Liver (tissue), 9 donors: ENCODE measurements around the gene METTL6. TPM values are rescaled to one million over a fixed set of nuclear protein-coding genes. Genes with fewer than 3 reads are reported as not detected.

ENCODE experiments used
- DNase-seq: peaks from one replicate; pipeline ENCODE4 v3.0.0-alpha.2; 2017; ENCODE audit warnings: low spot score
- H3K27ac ChIP-seq, 2 donors: one replicate each; pipeline ENCODE4 v1.7.0; 2013; ENCODE audit warnings: inconsistent platforms in 2 of 2, low read length in 2 of 2, control low read depth in 1 of 2, low read depth in 1 of 2, mild to moderate bottlenecking in 1 of 2
- H3K27me3 ChIP-seq, 4 donors: one replicate each; pipeline versions ENCODE4 v1.6.1 to v1.7.0; 2013; ENCODE audit warnings: low read length in 3 of 4, inconsistent platforms in 1 of 4, mild to moderate bottlenecking in 1 of 4, moderate library complexity in 1 of 4; ENCODE audit not compliant: control insufficient read depth in 4 of 4, insufficient read depth in 4 of 4
- H3K36me3 ChIP-seq, 4 donors: one replicate each; pipeline versions ENCODE4 v1.6.1 to v1.7.0; 2013; ENCODE audit warnings: low read length in 3 of 4, mild to moderate bottlenecking in 3 of 4, low read depth in 1 of 4, moderate library complexity in 1 of 4; ENCODE audit not compliant: control insufficient read depth in 4 of 4, insufficient read depth in 3 of 4
- H3K4me1 ChIP-seq, 4 donors: one replicate each; pipeline versions ENCODE4 v1.6.1 to v1.7.0; 2013; ENCODE audit warnings: low read length in 3 of 4, mild to moderate bottlenecking in 3 of 4, moderate library complexity in 1 of 4; ENCODE audit not compliant: control insufficient read depth in 4 of 4, insufficient read depth in 4 of 4
- H3K4me3 ChIP-seq, 3 donors: one replicate each; pipeline versions ENCODE4 v1.6.1 to v1.7.0; 2013; ENCODE audit warnings: low read length in 3 of 3, control low read depth in 1 of 3, low read depth in 1 of 3, mild to moderate bottlenecking in 1 of 3
- H3K9ac ChIP-seq, 2 donors: one replicate each; pipeline ENCODE4 v1.7.0; 2013; ENCODE audit warnings: low read length in 2 of 2, mild to moderate bottlenecking in 2 of 2, moderate library complexity in 2 of 2, control low read depth in 1 of 2, low read depth in 1 of 2
- H3K9me3 ChIP-seq, 4 donors: one replicate each; pipeline versions ENCODE4 v1.6.1 to v1.7.0; 2013; ENCODE audit warnings: low read length in 3 of 4; ENCODE audit not compliant: control insufficient read depth in 4 of 4
- ATF3 ChIP-seq: IDR thresholded peaks from 2 replicates; pipeline ENCODE4 v1.6.1; 2016; ENCODE audit warnings: antibody characterized with exemption
- CTCF ChIP-seq: fragments of 150-350 bp; IDR thresholded peaks from 2 replicates; pipeline ENCODE4 v1.5.1; 2017; ENCODE audit warnings: improper control_type of control experiment, low read depth, low read length; ENCODE audit not compliant: missing input control
- EGR1 ChIP-seq, 2 donors: IDR thresholded peaks; 2 replicates each; pipeline ENCODE4 v1.6.1; 2016 to 2018; ENCODE audit warnings: antibody characterized with exemption in 2 of 2, low read depth in 2 of 2
- FOXA1 ChIP-seq: IDR thresholded peaks from 2 replicates; pipeline ENCODE4 v1.6.1; 2016; ENCODE audit warnings: antibody characterized with exemption
- FOXA2 ChIP-seq: IDR thresholded peaks from 2 replicates; pipeline ENCODE4 v1.6.1; 2016; ENCODE audit warnings: antibody characterized with exemption
- GABPA ChIP-seq, 2 donors: IDR thresholded peaks in 1 of 2; conservative IDR thresholded peaks in 1 of 2; 2 replicates each; pipeline ENCODE4 v1.6.1; 2016; ENCODE audit warnings: antibody characterized with exemption in 2 of 2, mild to moderate bottlenecking in 1 of 2, moderate library complexity in 1 of 2
- HNF4A ChIP-seq, 2 donors: conservative IDR thresholded peaks; 2 replicates each; pipeline ENCODE4 v1.6.1; 2016; ENCODE audit warnings: antibody characterized with exemption in 2 of 2, mild to moderate bottlenecking in 2 of 2
- HNF4G ChIP-seq: IDR thresholded peaks from 2 replicates; pipeline ENCODE4 v1.6.1; 2016; ENCODE audit warnings: antibody characterized with exemption
- JUND ChIP-seq, 2 donors: IDR thresholded peaks; 2 replicates each; pipeline ENCODE4 v1.6.1; 2016; ENCODE audit warnings: antibody characterized with exemption in 2 of 2
- NR2F2 ChIP-seq: IDR thresholded peaks from 2 replicates; pipeline ENCODE4 v1.6.1; 2016; ENCODE audit warnings: antibody characterized with exemption
- RAD21 ChIP-seq, 2 donors: IDR thresholded peaks; 2 replicates each; pipeline ENCODE4 v1.6.1; 2016; ENCODE audit warnings: antibody characterized with exemption in 2 of 2, mild to moderate bottlenecking in 2 of 2
- REST ChIP-seq: IDR thresholded peaks from 2 replicates; pipeline ENCODE4 v1.6.1; 2016; ENCODE audit warnings: antibody characterized with exemption, mild to moderate bottlenecking
- RXRA ChIP-seq, 2 donors: IDR thresholded peaks; 2 replicates each; pipeline ENCODE4 v1.6.1; 2017 to 2018; ENCODE audit warnings: antibody characterized with exemption in 2 of 2, mild to moderate bottlenecking in 1 of 2
- SP1 ChIP-seq: IDR thresholded peaks from 2 replicates; pipeline ENCODE4 v1.6.1; 2018; ENCODE audit warnings: antibody characterized with exemption, mild to moderate bottlenecking
- TAF1 ChIP-seq: conservative IDR thresholded peaks from 2 replicates; pipeline ENCODE4 v1.6.1; 2016; ENCODE audit warnings: antibody characterized with exemption, mild to moderate bottlenecking
- YY1 ChIP-seq: IDR thresholded peaks from 2 replicates; pipeline ENCODE4 v1.6.1; 2016; ENCODE audit warnings: antibody characterized with exemption, mild to moderate bottlenecking
- ZBTB33 ChIP-seq: IDR thresholded peaks from 2 replicates; pipeline ENCODE4 v1.6.1; 2016; ENCODE audit warnings: antibody characterized with exemption
- WGBS: extraction: QIAGEN DNeasy Blood & Tissue Kit; methylation state at CpG from one replicate; pipeline ENCODE4 v1.1.7; 2013; 5-methylcytosine and 5-hydroxymethylcytosine counted together
- polyA plus RNA-seq, 2 donors: library from polyadenylated mRNA; stranded (reverse) in 1 of 2; unstranded in 1 of 2; fragments of 200-250 nt in 1 of 2; fragments of >200 nt in 1 of 2; fragmentation: Nextera tagmentation in 1 of 2; extraction: Ambion mirVana in 1 of 2; gene quantifications; one replicate each; pipeline versions ENCODE4 v1.2.1 to v1.2.3, GENCODE V29; 2013 to 2015
- total RNA-seq, 2 donors: library from RNA; depleted of rRNA; stranded (reverse); fragments of >200 nt; gene quantifications; one replicate each; pipeline ENCODE4 v1.2.3, GENCODE V29; 2014
- donor health status: healthy.
- donor health status: healthy.
- donor health status: healthy.
- donor health status: healthy.
- donor health status: healthy.

Gene METTL6
- total and polyA plus RNA-seq, 4 donors, result 2.0 to 9.1 (median 5.9) TPM

- Histone ChIP-seq H3K9ac (no peak overlapping the region), H3K36me3 (no peaks in the 10 kb centered on the region), H3K27ac (no peak overlapping the region), H3K27me3 (no peaks in the 10 kb centered on the region), H3K9me3 (no peaks in the 10 kb centered on the region), H3K4me1 (peaks cover 0 to 3% (median 0%) of the 10 kb centered on the region in 4 donors), H3K4me3 (no peak overlapping the region)
- no peak for DNase-seq
- no peak for TF ChIP-seq CTCF
- no peak for TF ChIP-seq YY1
- TF ChIP-seq REST, result no peak
- TF ChIP-seq NR2F2, result no peak
- TF ChIP-seq EGR1 (IDR thresholded peaks at IDR 0.05; ENCODE audit: low read depth in 2 of 2), result no peak
- no peak for TF ChIP-seq TAF1
- no peak for TF ChIP-seq SP1
- TF ChIP-seq JUND (IDR thresholded peaks at IDR 0.05), result no peak
- TF ChIP-seq FOXA2, result no peak
- TF ChIP-seq ZBTB33, result no peak
- TF ChIP-seq GABPA (IDR thresholded peaks at IDR 0.05 in 1 of 2, conservative IDR thresholded peaks at IDR 0.05 in 1 of 2), result no peak
- TF ChIP-seq ATF3, result no peak
- no peak for TF ChIP-seq HNF4A (conservative IDR thresholded peaks at IDR 0.05)
- TF ChIP-seq HNF4G, result no peak
- no peak for TF ChIP-seq RXRA (IDR thresholded peaks at IDR 0.05)
- 95% methylated on average over 22 of the region's 22 CpGs for WGBS
These were observed 51.8 kb downstream of the METTL6 start for GRCh38 chr3:15375461-15376000.

GRCh38 chr3:15372918-15373317, 54.4 kb downstream of the METTL6 start:
- DNase-seq, result no peak
- H3K27ac ChIP-seq, result no peak overlapping the region
- no peaks in the 10 kb centered on the region for H3K9me3 ChIP-seq
- WGBS, result 93% methylated on average over 4 of the region's 4 CpGs
- no peak overlapping the region for H3K4me3 ChIP-seq
- peaks cover 0 to 2% (median 0%) of the 10 kb centered on the region in 4 donors for H3K4me1 ChIP-seq
- H3K36me3 ChIP-seq, result no peaks in the 10 kb centered on the region
- H3K27me3 ChIP-seq, result no peaks in the 10 kb centered on the region
- no peak overlapping the region for H3K9ac ChIP-seq
- no peak for TF ChIP-seq CTCF
- no peak for TF ChIP-seq HNF4A (conservative IDR thresholded peaks at IDR 0.05)
- TF ChIP-seq JUND (IDR thresholded peaks at IDR 0.05), result no peak
- no peak for TF ChIP-seq GABPA (IDR thresholded peaks at IDR 0.05 in 1 of 2, conservative IDR thresholded peaks at IDR 0.05 in 1 of 2)
- TF ChIP-seq YY1, result no peak
- TF ChIP-seq HNF4G, result no peak
- no peak for TF ChIP-seq EGR1 (IDR thresholded peaks at IDR 0.05; ENCODE audit: low read depth in 2 of 2)
- no peak for TF ChIP-seq ATF3
- TF ChIP-seq NR2F2, result no peak
- no peak for TF ChIP-seq RAD21 (IDR thresholded peaks at IDR 0.05)
- TF ChIP-seq FOXA1, result no peak
- TF ChIP-seq RXRA (IDR thresholded peaks at IDR 0.05), result no peak
- no peak for TF ChIP-seq FOXA2
- TF ChIP-seq REST, result no peak
- TF ChIP-seq TAF1, result no peak
